Measurements from ENCODE around the gene AMBP. TPM values are rescaled to one million over a fixed set of nuclear protein-coding genes. Genes with fewer than 3 reads are reported as not detected.

Gene AMBP
- total and polyA plus RNA-seq, 2 of the 13 experiments (the other 11 are each of a cell fraction or from before 2014, with no cell fraction given): 1,510 to 2,580 TPM

DNA sequence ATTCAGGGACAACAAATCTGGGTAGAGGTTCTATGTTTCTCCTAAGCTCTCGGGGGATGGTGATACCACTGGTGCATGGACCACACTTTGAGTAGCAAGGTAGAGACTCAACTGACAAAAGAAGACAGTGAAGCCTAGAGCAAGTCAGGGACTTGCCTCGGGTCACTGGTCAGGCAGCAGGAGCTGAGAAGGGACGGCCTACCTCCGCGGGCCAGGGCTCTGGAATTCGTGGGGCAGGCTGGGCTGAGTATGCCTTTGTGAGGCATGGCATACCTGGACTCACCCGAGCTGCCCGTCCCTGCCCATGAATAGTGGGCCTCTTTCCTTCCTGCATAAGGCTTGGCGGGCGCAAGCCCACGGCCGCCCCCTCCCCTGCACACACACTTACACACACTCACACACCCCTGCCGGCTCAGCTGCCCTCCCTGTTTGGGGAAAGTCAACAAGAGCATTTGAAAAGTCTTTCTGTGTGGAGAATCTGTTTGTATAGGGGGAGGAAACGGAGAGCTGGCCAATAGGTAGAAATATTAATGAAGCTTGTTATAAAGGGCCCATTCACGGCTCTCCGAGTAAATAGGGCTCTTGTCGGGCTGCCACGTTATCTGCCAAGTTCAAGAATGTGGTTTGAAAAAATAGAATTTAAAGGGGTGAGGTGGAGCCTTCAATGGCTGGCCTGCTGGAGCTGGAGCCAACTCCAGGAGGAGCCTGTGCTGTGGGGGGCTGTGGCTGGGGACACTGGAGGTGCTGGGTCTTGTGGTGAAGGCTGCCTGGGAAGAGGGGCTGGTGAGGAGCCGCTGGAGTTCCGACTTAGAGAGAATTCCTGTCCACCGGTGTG, 40.1 kb upstream of the AMBP start (continued):
- TF ChIP-seq, protein P1, sequence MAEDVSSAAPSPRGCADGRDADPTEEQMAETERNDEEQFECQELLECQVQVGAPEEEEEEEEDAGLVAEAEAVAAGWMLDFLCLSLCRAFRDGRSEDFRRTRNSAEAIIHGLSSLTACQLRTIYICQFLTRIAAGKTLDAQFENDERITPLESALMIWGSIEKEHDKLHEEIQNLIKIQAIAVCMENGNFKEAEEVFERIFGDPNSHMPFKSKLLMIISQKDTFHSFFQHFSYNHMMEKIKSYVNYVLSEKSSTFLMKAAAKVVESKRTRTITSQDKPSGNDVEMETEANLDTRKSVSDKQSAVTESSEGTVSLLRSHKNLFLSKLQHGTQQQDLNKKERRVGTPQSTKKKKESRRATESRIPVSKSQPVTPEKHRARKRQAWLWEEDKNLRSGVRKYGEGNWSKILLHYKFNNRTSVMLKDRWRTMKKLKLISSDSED (CRISPR knock-in tag; IDR thresholded peaks at IDR 0.05): no peak
- TF ChIP-seq LCORL (IDR thresholded peaks at IDR 0.05) (peak; percentile 73), LCORL (CRISPR knock-in tag; IDR thresholded peaks at IDR 0.05) (peak; percentile 85), ZNF83 (CRISPR knock-in tag; IDR thresholded peaks at IDR 0.05; ENCODE audit: borderline replicate concordance) (no peak)

DNA sequence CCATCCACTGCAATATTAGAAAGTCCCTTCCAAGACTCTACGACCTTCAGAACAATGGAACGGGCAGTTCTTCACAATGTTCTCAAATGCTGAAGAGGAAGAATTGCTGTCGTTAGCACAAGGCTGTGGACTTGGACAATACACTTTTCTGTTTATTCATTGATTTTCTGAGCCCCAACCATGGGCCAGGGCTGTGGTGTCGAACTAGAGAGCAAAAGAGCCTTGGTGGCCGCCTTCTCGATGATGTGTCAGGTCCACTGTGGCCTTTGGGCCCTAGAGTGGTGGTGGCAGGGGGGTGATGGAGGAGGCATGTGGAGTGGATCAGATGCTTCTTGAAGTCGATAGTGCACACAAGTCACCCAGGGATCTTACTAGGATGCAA, 39.5 kb upstream of the AMBP start:
- DNase-seq (ENCODE audit: low spot score) (peak; percentile 70), FAIRE-seq (no peak), ATAC-seq (peak; percentile 67)
- intact Hi-C loops (cut with micrococcal nuclease; ENCODE audit: unreplicated experiment): no loop called here
- Histone ChIP-seq H3K4me1 (ENCODE audit: insufficient read depth, low read length) (peaks cover 93% of the 10 kb centered on the region), H3K27ac (ENCODE audit: extremely low read length, insufficient read depth, low read length) (peak overlapping the region; percentile 87), H3K27me3 (ENCODE audit: control insufficient read depth in 1 of 2, insufficient read depth in 2 of 2, low read length in 2 of 2) (no peaks in the 10 kb centered on the region), H2AFZ (ENCODE audit: low read length) (no peak overlapping the region), H3K4me2 (ENCODE audit: low read depth, low read length) (peak overlapping the region; percentile 87), H3K4me3 (replicated peaks in 1 of 3; ENCODE audit: insufficient read depth in 1 of 3, low read depth in 2 of 3, low read length in 3 of 3) (peak overlapping the region in 2 of 3 experiments; percentile 2 to 64; a peak in 4 of 6 replicates), H3K9me3 (ENCODE audit: low read length) (no peaks in the 10 kb centered on the region), H4K20me1 (ENCODE audit: insufficient read depth, low read length) (no peaks in the 10 kb centered on the region), H3K36me3 (replicated peaks in 1 of 2; ENCODE audit: control insufficient read depth in 1 of 2, insufficient read depth in 2 of 2, low read length in 2 of 2) (no peaks in the 10 kb centered on the region), H3K9ac (ENCODE audit: insufficient read depth, low read depth, low read length) (peak overlapping the region; percentile 60), H3K79me2 (ENCODE audit: insufficient read depth, low read length) (no peaks in the 10 kb centered on the region)
- 2% methylated on average over 7 of the region's 7 CpGs for WGBS (ENCODE audit: low lambda C conversion rate)
- in situ Hi-C loops (cut with HindIII; ENCODE audit: extremely low pct_ligation_motif_present, low pct_unique_long_range_greater_than_20kb): no loop called here
- POLR2A ChIA-PET: interaction anchor here (1.0 to 5.6 kb wide), 15 partner anchors 9 to 211 kb away, joined by 3 to 107 read pairs (median 17); partner anchors contain the start of genes AMBP, COL27A1 and KIF12
- CTCF ChIA-PET (ENCODE audit: low intra/inter-chr PET ratio, low total read pairs): no interaction called here
- no TSS peak for BruUV-seq (replicated peaks)
- TF ChIP-seq ADNP (CRISPR knock-in tag; IDR thresholded peaks at IDR 0.05): no peak
- TF ChIP-seq MXD4 (CRISPR knock-in tag; IDR thresholded peaks at IDR 0.05): no peak
- TF ChIP-seq EZH2 (conservative IDR thresholded peaks at IDR 0.05; ENCODE audit: low read depth, low read length): no peak
- TF ChIP-seq, protein P2, sequence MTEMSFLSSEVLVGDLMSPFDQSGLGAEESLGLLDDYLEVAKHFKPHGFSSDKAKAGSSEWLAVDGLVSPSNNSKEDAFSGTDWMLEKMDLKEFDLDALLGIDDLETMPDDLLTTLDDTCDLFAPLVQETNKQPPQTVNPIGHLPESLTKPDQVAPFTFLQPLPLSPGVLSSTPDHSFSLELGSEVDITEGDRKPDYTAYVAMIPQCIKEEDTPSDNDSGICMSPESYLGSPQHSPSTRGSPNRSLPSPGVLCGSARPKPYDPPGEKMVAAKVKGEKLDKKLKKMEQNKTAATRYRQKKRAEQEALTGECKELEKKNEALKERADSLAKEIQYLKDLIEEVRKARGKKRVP (CRISPR knock-in tag; IDR thresholded peaks at IDR 0.05): no peak
- no peak for TF ChIP-seq CENPT (CRISPR knock-in tag; IDR thresholded peaks at IDR 0.05; ENCODE audit: low read depth)
- TF ChIP-seq, protein P3, sequence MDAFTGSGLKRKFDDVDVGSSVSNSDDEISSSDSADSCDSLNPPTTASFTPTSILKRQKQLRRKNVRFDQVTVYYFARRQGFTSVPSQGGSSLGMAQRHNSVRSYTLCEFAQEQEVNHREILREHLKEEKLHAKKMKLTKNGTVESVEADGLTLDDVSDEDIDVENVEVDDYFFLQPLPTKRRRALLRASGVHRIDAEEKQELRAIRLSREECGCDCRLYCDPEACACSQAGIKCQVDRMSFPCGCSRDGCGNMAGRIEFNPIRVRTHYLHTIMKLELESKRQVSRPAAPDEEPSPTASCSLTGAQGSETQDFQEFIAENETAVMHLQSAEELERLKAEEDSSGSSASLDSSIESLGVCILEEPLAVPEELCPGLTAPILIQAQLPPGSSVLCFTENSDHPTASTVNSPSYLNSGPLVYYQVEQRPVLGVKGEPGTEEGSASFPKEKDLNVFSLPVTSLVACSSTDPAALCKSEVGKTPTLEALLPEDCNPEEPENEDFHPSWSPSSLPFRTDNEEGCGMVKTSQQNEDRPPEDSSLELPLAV (CRISPR knock-in tag; conservative IDR thresholded peaks at IDR 0.05; ENCODE audit: low read depth): no peak
- no peak for TF ChIP-seq RARG (CRISPR knock-in tag; IDR thresholded peaks at IDR 0.05; ENCODE audit: low read depth)
- TF ChIP-seq ZNF446 (CRISPR knock-in tag; IDR thresholded peaks at IDR 0.05): no peak
- TF ChIP-seq, protein P4, sequence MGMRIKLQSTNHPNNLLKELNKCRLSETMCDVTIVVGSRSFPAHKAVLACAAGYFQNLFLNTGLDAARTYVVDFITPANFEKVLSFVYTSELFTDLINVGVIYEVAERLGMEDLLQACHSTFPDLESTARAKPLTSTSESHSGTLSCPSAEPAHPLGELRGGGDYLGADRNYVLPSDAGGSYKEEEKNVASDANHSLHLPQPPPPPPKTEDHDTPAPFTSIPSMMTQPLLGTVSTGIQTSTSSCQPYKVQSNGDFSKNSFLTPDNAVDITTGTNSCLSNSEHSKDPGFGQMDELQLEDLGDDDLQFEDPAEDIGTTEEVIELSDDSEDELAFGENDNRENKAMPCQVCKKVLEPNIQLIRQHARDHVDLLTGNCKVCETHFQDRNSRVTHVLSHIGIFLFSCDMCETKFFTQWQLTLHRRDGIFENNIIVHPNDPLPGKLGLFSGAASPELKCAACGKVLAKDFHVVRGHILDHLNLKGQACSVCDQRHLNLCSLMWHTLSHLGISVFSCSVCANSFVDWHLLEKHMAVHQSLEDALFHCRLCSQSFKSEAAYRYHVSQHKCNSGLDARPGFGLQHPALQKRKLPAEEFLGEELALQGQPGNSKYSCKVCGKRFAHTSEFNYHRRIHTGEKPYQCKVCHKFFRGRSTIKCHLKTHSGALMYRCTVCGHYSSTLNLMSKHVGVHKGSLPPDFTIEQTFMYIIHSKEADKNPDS (CRISPR knock-in tag; IDR thresholded peaks at IDR 0.05): no peak
- no peak for TF ChIP-seq ZFYVE20 (CRISPR knock-in tag; IDR thresholded peaks at IDR 0.05; ENCODE audit: borderline replicate concordance, low read depth)
